ENCODE data around the gene UGT1A10. TPM values are rescaled to one million over a fixed set of nuclear protein-coding genes. Genes with fewer than 3 reads are reported as not detected.

UGT1A10 gene
- total RNA-seq, 1 donor from 2014 or later, result not detected

GRCh38 chr2:233658610-233659009 lies 22.4 kb downstream of the UGT1A10 start:
- peaks cover 33% of the 10 kb centered on the region for H3K27me3 Mint-ChIP-seq
- no peaks in the 10 kb centered on the region for H3K9me3 Mint-ChIP-seq

GRCh38 chr2:233663911-233664310 lies 27.7 kb downstream of the UGT1A10 start:
- H3K27me3 Mint-ChIP-seq, result peaks cover 25% of the 10 kb centered on the region
- no peak for DNase-seq (ENCODE audit: extremely low spot score, unreplicated experiment)
- no peaks in the 10 kb centered on the region for H3K36me3 Mint-ChIP-seq
- no peak overlapping the region for H3K4me3 Mint-ChIP-seq
- H3K27ac Mint-ChIP-seq, result no peak overlapping the region
- no peaks in the 10 kb centered on the region for H3K9me3 Mint-ChIP-seq
- no peak for TF ChIP-seq CTCF (conservative IDR thresholded peaks at IDR 0.05)
- no peaks in the 10 kb centered on the region for H3K4me1 Mint-ChIP-seq (ENCODE audit: unreplicated experiment)

More at GRCh38 chr2:233658610-233659009, 22.4 kb downstream of the UGT1A10 start:
- Mint-ChIP-seq H3K4me1 (ENCODE audit: unreplicated experiment) (no peaks in the 10 kb centered on the region), H3K27ac (no peak overlapping the region), H3K36me3 (no peaks in the 10 kb centered on the region), H3K4me3 (no peak overlapping the region)
- DNase-seq (ENCODE audit: extremely low spot score, unreplicated experiment), result no peak
- TF ChIP-seq CTCF (conservative IDR thresholded peaks at IDR 0.05), result no peak

GRCh38 chr2:233668605-233669260 lies 32.5 kb downstream of the UGT1A10 start:
- H3K4me1 Mint-ChIP-seq (ENCODE audit: unreplicated experiment), result no peaks in the 10 kb centered on the region
- no peaks in the 10 kb centered on the region for H3K9me3 Mint-ChIP-seq
- H3K27ac Mint-ChIP-seq, result no peak overlapping the region
- H3K36me3 Mint-ChIP-seq, result no peaks in the 10 kb centered on the region
- TF ChIP-seq CTCF (conservative IDR thresholded peaks at IDR 0.05), result no peak
- peaks cover 10% of the 10 kb centered on the region for H3K27me3 Mint-ChIP-seq
- no peak for DNase-seq (ENCODE audit: extremely low spot score, unreplicated experiment)
- H3K4me3 Mint-ChIP-seq, result no peak overlapping the region

- Mint-ChIP-seq H3K9me3 (no peaks in the 10 kb centered on the region), H3K4me1 (ENCODE audit: unreplicated experiment) (no peaks in the 10 kb centered on the region), H3K4me3 (no peak within 1 kb of the TSS), H3K27ac (no peak within 1 kb of the TSS), H3K27me3 (peaks cover 10% of the 10 kb centered on the region), H3K36me3 (no peaks in the 10 kb centered on the region)
- TF ChIP-seq CTCF (conservative IDR thresholded peaks at IDR 0.05), result no peak
- no peak for DNase-seq (ENCODE audit: extremely low spot score, unreplicated experiment)
Measured at GRCh38 chr2:233671290-233672161, 35.3 kb downstream of the UGT1A10 start, which contains the start of gene UGT1A9. Gene UGT1A9, plus strand, starts transcription at chr2:233671898. Its CDS starts 37 bp downstream, at chr2:233671935.

GRCh38 chr2:233672886-233673285 lies 36.6 kb downstream of the UGT1A10 start:
- no peak for DNase-seq (ENCODE audit: extremely low spot score, unreplicated experiment)
- Mint-ChIP-seq H3K9me3 (no peaks in the 10 kb centered on the region), H3K4me3 (no peak overlapping the region), H3K36me3 (no peaks in the 10 kb centered on the region), H3K27me3 (peaks cover 11% of the 10 kb centered on the region), H3K4me1 (ENCODE audit: unreplicated experiment) (no peaks in the 10 kb centered on the region), H3K27ac (no peak overlapping the region)
- TF ChIP-seq CTCF (conservative IDR thresholded peaks at IDR 0.05), result no peak
